ENCODE measurements around the gene LRMDA.

GRCh38 chr10:75502838-75503237 lies 71.4 kb downstream of the LRMDA start:
- no peak for TF ChIP-seq CTCF (optimal IDR thresholded peaks at IDR 0.05 in 1 of 3, IDR thresholded peaks at IDR 0.05 in 1 of 3, conservative IDR thresholded peaks at IDR 0.05 in 1 of 3; ENCODE audit: extremely low read depth in 1 of 3, insufficient read depth in 2 of 3, low read length in 3 of 3)
- TF ChIP-seq EZH2 (IDR thresholded peaks at IDR 0.05; ENCODE audit: low read length): no peak

Measured in keratinocyte (primary cell).